ENCODE measurements around the gene PLA2G1B. TPM values are rescaled to one million over a fixed set of nuclear protein-coding genes. Genes with fewer than 3 reads are reported as not detected.

The PLA2G1B gene
- total RNA-seq, 4 donors from 2014 or later = not detected

DNA sequence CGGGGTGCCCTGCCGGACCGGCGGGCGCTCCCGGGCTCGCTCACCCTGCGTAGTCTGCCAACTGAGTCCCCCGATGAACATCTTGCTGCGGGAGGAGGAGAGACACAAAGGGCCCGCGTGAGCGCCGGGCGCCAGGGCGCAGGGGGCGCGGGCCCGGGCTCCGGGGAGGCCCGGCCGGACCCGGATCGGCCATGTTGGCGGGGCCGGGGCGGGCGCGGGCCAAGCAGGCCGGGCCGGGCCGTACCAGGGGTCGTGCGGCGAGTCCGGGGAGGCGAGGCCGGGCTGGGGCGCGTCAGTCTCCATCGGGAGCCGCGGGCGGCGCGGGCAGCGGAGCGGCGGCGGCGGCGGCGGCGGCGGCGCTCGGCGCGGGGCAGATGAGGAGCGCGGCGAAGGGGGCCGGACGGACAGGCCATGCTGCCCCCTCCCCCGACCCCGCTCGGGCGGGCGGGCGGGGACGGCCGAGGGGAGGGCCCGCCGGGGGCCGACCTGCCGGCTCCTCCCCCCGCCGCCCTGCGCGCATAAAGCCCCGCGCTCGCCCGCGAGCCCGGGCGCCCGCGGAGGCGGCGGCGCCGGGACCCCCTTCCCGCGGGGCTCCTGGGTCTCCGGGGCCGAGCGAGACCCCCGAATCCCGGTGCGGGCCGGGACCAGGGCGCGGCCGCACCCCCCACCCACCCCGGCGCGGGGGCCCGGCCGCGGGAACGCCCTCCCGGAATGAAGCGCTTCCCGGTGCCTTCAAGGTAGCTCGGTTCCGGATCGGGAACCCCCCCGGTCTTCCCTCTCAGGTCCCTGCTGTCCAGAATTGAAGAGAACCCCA is 41.4 kb upstream of the PLA2G1B start, which contains the start of gene MSI1:
MSI1 (minus strand) TSS at position 376 of the 814 bp plus-strand sequence; CDS start at position 303, 73 bp downstream.
- 1% methylated on average over 66 of the region's 119 CpGs; no CpG with 5 or more reads in 1 of the 2 donors for WGBS, 2 donors (ENCODE audit: low coverage in 1 of 2)
- no peak for DNase-seq
- in situ Hi-C loops (cut with MboI; ENCODE audit: low pct_ligation_motif_present in 1 of 4, low pct_unique_long_range_greater_than_20kb in 1 of 4, low sequenced_read_pairs in 3 of 4) = no loop called here
- intact Hi-C loops (cut with DNase I; ENCODE audit: low total_unique reads) = no loop called here
- peak within 1 kb of the TSS; percentile 46 to 63 (median 56) for H3K27ac ChIP-seq
- TF ChIP-seq POLR2AphosphoS5 (IDR thresholded peaks at IDR 0.05) (no peak), POLR2A (IDR thresholded peaks at IDR 0.05) (no peak), EP300 (IDR thresholded peaks at IDR 0.05; ENCODE audit: low read depth) (no peak)
- TF ChIP-seq, protein P1, sequence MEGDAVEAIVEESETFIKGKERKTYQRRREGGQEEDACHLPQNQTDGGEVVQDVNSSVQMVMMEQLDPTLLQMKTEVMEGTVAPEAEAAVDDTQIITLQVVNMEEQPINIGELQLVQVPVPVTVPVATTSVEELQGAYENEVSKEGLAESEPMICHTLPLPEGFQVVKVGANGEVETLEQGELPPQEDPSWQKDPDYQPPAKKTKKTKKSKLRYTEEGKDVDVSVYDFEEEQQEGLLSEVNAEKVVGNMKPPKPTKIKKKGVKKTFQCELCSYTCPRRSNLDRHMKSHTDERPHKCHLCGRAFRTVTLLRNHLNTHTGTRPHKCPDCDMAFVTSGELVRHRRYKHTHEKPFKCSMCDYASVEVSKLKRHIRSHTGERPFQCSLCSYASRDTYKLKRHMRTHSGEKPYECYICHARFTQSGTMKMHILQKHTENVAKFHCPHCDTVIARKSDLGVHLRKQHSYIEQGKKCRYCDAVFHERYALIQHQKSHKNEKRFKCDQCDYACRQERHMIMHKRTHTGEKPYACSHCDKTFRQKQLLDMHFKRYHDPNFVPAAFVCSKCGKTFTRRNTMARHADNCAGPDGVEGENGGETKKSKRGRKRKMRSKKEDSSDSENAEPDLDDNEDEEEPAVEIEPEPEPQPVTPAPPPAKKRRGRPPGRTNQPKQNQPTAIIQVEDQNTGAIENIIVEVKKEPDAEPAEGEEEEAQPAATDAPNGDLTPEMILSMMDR (IDR thresholded peaks at IDR 0.05) = no peak
- peaks cover 6 to 50% (median 35%) of the 10 kb centered on the region in 4 donors for H3K4me1 ChIP-seq
- peaks cover 56% of the 10 kb centered on the region for H3K27me3 ChIP-seq
- no peaks in the 10 kb centered on the region for H3K36me3 ChIP-seq
- peak within 1 kb of the TSS; percentile 34 to 64 (median 51) for H3K4me3 ChIP-seq
- H3K9me3 ChIP-seq = no peaks in the 10 kb centered on the region

DNA sequence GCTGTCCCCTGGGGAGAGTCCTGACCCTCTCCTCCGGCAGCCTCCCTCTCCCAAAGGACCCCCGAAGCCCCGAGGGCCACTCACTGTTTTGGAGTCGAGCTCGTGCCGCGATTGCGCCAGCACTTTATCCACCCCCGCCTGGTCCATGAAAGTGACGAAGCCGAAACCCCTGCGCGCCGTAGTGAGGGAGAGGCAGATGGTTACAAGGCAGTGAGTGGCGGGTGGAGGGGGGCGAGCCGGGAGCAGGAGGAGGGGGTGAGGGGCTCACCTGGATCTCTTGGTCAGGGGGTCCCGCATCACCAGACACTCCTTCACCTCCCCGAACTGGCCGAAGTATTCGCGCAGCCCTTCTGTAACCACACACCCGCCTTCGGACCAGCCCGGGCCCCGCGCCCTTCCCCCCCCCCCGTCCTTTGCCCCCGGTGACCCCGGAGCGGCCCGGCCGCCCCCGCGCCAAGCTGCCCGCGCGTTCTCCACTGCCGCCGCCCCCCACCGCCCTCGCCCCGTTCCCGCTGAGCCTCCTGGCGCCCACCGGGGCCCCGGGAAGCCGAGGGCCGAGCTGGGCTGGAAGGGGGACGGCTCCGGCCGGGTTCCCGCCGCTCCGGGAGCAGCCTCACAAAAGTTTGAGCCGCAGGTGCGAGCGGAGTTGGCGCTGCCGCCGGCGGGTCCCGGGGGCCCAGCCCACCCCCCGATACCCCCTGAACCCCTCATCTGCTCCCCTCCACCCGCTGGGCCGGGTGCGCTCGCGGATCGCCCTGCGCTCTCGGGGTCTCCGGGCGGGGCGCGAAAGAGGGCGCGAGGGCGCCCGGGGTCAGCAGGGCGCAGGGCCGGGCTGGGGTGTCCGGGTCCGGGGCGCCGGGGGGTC is 40.6 kb upstream of the PLA2G1B start:
- WGBS, 2 donors (ENCODE audit: low coverage in 1 of 2) = 5% methylated on average over 34 of the region's 86 CpGs; no CpG with 5 or more reads in 1 of the 2 donors
- no peak for TF ChIP-seq POLR2A (IDR thresholded peaks at IDR 0.05)
- TF ChIP-seq EP300 (IDR thresholded peaks at IDR 0.05; ENCODE audit: low read depth) = no peak
- TF ChIP-seq, protein P1 (IDR thresholded peaks at IDR 0.05) = no peak
- no peak for TF ChIP-seq POLR2AphosphoS5 (IDR thresholded peaks at IDR 0.05)
- in situ Hi-C loops (cut with MboI; ENCODE audit: low pct_ligation_motif_present in 1 of 4, low pct_unique_long_range_greater_than_20kb in 1 of 4, low sequenced_read_pairs in 3 of 4) = no loop called here
- Histone ChIP-seq H3K36me3 (no peaks in the 10 kb centered on the region), H3K27me3 (peaks cover 47% of the 10 kb centered on the region), H3K4me1 (peaks cover 6 to 50% (median 35%) of the 10 kb centered on the region in 4 donors), H3K4me3 (peak overlapping the region; percentile 34 to 64 (median 51)), H3K27ac (peak overlapping the region; percentile 46 to 63 (median 56)), H3K9me3 (no peaks in the 10 kb centered on the region)
- peak; percentile 22 for DNase-seq
- intact Hi-C loops (cut with DNase I; ENCODE audit: low total_unique reads) = no loop called here

DNA sequence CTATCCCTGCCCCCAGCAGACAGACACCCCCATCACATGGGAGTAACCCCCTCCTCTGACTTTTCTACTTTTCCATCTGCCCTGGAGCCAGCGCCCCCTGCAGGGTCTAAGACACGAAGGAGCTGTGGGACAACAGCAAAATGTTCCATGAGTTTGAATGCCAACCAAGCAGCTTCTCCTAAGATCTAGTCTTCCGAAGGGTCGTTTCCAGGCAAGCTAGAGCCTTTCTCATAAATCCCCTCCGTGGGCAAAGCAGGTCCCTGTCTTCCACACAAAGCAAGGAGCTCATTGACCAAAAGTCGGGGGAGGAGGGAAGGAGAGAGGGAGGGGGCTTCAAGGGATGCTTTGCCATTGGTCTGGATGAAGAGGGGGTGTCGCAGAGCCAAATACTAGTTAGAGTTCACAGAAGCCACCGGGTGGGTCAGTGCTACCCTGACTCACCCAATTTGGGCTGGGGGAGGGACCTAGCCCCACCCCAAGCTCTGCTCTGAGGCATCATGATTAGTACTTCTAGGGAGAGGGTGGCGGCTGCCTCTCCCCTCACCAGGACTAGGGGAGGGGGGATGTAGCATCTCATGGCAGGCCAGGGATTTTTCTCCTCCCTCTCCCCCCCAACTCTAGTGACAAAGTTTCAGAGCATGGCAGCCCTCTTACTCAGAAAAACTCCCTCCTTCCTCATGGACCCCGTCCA is 39.8 kb upstream of the PLA2G1B start:
- Histone ChIP-seq H3K4me1 (peaks cover 6 to 54% (median 36%) of the 10 kb centered on the region in 4 donors), H3K27me3 (peaks cover 39% of the 10 kb centered on the region), H3K36me3 (no peaks in the 10 kb centered on the region), H3K4me3 (peak overlapping the region in 2 of 4 donors; percentile 62 to 64), H3K27ac (peak overlapping the region; percentile 46 to 71 (median 57)), H3K9me3 (no peaks in the 10 kb centered on the region)
- in situ Hi-C loops (cut with MboI; ENCODE audit: low pct_ligation_motif_present in 1 of 4, low pct_unique_long_range_greater_than_20kb in 1 of 4, low sequenced_read_pairs in 3 of 4) (no loop called here), intact Hi-C loops (cut with DNase I; ENCODE audit: low total_unique reads) (no loop called here)
- WGBS, 2 donors (ENCODE audit: low coverage in 1 of 2) = 30% methylated on average over 10 of the region's 10 CpGs; no CpG with 5 or more reads in 1 of the 2 donors
- peak; percentile 24 for DNase-seq
- TF ChIP-seq POLR2AphosphoS5 (IDR thresholded peaks at IDR 0.05) = no peak
- TF ChIP-seq POLR2A (IDR thresholded peaks at IDR 0.05) = no peak
- no peak for TF ChIP-seq EP300 (IDR thresholded peaks at IDR 0.05; ENCODE audit: low read depth)
- TF ChIP-seq, protein P1 (IDR thresholded peaks at IDR 0.05) = peak in 3 of 5 experiments; percentile 22 to 39 (median 29)

All from transverse colon (tissue), 4 donors.